Sigmoid colon (tissue), 4 donors: ENCODE results near the gene OLFM1.

Experiments
- EP300 ChIP-seq, 4 donors: sonication (generic); formaldehyde crosslinking; IDR thresholded peaks; one replicate each; pipeline ENCODE4 v1.6.1; 2017; ENCODE audit warnings: antibody characterized with exemption in 4 of 4
- POLR2A ChIP-seq, 2 donors: fragments of 450-650 bp; IDR thresholded peaks; one replicate each; pipeline ENCODE4 v1.6.1; 2016; ENCODE audit warnings: antibody characterized with exemption in 2 of 2, mild to moderate bottlenecking in 2 of 2, moderate library complexity in 2 of 2
- POLR2AphosphoS5 ChIP-seq, 4 donors: sonication (generic); formaldehyde crosslinking; IDR thresholded peaks; one replicate each; pipeline ENCODE4 v1.6.1; 2017; ENCODE audit warnings: antibody characterized with exemption in 4 of 4
- TF ChIP-seq, protein P1 (sequence below), 4 experiments: fragments of 450-650 bp in 3 of 4; fragments of 200-600 bp in 1 of 4; IDR thresholded peaks; one replicate each; pipeline ENCODE4 v1.5.1; 2016 to 2019; ENCODE audit warnings: antibody characterized with exemption in 4 of 4, mild to moderate bottlenecking in 3 of 4, moderate library complexity in 2 of 4

DNA sequence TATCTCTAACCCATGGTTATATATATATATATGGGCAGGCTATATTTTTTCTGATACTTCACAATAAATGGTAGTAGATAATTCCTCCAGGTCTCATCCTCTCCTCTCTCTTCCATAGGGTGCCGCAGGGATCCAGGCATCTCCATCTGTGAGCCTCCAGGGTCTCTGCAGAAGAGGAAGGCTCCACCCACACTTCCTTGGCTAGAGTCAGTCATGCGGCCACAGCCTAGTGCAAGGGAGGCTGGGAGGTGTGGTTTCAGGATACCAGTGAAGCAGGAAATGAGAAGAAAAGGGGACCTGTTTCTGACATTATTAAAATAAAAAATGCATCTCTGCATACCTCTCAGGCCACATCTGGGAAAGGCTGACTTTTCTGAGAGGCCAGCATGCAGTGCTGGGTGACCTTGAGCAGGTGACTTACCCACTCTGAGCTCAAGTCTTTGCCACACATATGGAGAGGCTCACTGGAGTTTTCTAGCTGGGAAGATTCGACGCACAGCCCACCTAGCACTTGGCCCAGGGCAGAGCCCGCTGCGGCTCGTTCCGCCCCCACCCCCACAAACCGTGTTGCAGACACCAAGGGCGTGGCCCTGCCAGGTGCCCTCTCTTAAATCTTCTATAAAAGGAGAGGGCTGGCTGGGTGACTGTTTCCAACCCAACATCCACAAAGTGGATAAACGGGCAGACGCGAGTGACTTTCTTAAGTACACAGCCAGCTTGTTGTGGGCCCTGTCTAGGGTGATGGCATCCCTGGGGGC lies 47.9 kb downstream of the OLFM1 start:
- TF ChIP-seq, protein P1, sequence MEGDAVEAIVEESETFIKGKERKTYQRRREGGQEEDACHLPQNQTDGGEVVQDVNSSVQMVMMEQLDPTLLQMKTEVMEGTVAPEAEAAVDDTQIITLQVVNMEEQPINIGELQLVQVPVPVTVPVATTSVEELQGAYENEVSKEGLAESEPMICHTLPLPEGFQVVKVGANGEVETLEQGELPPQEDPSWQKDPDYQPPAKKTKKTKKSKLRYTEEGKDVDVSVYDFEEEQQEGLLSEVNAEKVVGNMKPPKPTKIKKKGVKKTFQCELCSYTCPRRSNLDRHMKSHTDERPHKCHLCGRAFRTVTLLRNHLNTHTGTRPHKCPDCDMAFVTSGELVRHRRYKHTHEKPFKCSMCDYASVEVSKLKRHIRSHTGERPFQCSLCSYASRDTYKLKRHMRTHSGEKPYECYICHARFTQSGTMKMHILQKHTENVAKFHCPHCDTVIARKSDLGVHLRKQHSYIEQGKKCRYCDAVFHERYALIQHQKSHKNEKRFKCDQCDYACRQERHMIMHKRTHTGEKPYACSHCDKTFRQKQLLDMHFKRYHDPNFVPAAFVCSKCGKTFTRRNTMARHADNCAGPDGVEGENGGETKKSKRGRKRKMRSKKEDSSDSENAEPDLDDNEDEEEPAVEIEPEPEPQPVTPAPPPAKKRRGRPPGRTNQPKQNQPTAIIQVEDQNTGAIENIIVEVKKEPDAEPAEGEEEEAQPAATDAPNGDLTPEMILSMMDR (IDR thresholded peaks at IDR 0.05) = no peak
- no peak for TF ChIP-seq POLR2A (IDR thresholded peaks at IDR 0.05)
- TF ChIP-seq EP300 (IDR thresholded peaks at IDR 0.05) = no peak
- TF ChIP-seq POLR2AphosphoS5 (IDR thresholded peaks at IDR 0.05) = no peak
